Activated naive CD4-positive, alpha-beta T cell treated with anti-CD3 and anti-CD28 coated beads, Interleukin-2, amount 50 U/mL, for 24 hours (primary cell): Measurements from ENCODE around the gene SEMA6C.
"Not testable (repeated sequence)": the region's sequence is repeated elsewhere in the genome, so short reads cannot be mapped to it uniquely, and the experiment has no call there.

Source experiments
- H3K27ac Mint-ChIP-seq: one replicate; pipeline ENCODE4 v1.8.0; 2021; ENCODE audit warnings: mild to moderate bottlenecking, mixed read lengths
- H3K27me3 Mint-ChIP-seq: one replicate; pipeline ENCODE4 v1.8.0; 2021; ENCODE audit warnings: mixed read lengths
- H3K36me3 Mint-ChIP-seq: one replicate; pipeline ENCODE4 v1.8.0; 2021; ENCODE audit warnings: mixed read lengths
- H3K4me1 Mint-ChIP-seq: one replicate; pipeline ENCODE4 v1.8.0; 2021; ENCODE audit warnings: mixed read lengths
- H3K4me3 Mint-ChIP-seq: one replicate; pipeline ENCODE4 v1.8.0; 2021; ENCODE audit warnings: mild to moderate bottlenecking, mixed read lengths
- H3K9me3 Mint-ChIP-seq: one replicate; pipeline ENCODE4 v1.8.0; 2021; ENCODE audit warnings: mixed read lengths

SEMA6C gene

DNA sequence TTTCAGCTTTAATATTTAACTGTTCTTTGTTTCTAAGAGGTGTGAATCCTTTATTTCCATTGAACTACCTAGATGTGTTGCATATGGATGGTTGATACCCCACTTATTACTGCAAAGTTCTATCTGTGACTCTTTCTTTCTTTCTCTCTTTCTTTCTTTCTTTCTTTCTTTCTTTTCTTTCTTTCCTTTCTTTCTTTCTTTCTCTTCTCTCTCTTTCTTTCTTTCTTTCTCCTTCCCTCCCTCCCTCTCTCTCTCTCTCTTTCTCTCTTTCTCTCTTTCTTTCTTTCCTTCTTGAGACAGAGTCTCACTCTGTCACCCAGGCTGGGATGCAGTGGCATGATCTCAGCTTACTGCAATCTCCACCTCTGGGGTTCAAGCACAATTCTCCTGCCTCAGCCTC, 41.8 kb downstream of the SEMA6C start:
- Mint-ChIP-seq H3K4me1 (no peaks in the 10 kb centered on the region), H3K27ac (no peak overlapping the region), H3K36me3 (peaks cover 7% of the 10 kb centered on the region), H3K9me3 (no peaks in the 10 kb centered on the region), H3K4me3 (no peak overlapping the region), H3K27me3 (no peaks in the 10 kb centered on the region)

DNA sequence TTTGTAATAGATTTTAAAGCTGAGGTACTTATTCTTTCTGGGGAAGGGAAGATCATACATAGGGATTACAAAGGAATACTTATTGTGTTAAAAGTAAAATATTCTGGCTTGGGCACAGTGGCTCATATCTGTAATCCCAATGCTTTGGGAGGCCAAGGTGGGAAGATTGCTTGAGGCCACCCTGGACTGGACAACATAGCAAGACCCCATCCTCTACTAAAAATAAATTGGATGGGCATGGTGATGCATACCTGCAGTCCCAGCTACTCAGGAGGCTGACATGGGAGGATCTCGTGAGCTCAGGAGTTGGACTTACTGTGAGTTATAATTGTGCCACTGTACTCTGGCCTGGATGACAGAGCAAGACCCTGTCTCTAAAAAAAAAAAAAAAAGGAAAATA, 48.3 kb downstream of the SEMA6C start:
- H3K27ac Mint-ChIP-seq = no peak overlapping the region
- H3K4me1 Mint-ChIP-seq = no peaks in the 10 kb centered on the region
- H3K27me3 Mint-ChIP-seq = no peaks in the 10 kb centered on the region
- H3K9me3 Mint-ChIP-seq = no peaks in the 10 kb centered on the region
- H3K4me3 Mint-ChIP-seq = no peak overlapping the region
- peaks cover 2% of the 10 kb centered on the region for H3K36me3 Mint-ChIP-seq

DNA sequence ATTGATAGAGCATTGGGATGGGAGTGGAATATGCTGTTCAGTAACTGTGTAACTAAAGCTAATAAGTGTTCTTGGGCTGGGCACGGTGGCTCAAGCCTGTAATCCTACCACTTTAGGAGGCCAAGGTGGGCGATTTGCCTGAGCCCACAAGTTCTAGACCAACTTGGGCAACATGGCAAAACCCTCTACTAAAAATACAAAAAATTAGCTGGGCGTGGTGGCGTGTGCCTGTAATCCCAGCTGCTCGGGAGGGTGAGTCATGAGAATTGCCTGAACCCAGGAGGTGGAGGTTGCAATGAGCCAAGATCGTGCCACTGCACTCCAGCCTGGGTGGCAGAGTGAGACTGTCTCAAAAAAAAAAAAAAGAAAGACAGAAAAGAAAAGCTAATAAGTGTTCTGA, 49.0 kb downstream of the SEMA6C start:
- H3K27me3 Mint-ChIP-seq, H3K36me3 Mint-ChIP-seq, H3K27ac Mint-ChIP-seq, H3K4me3 Mint-ChIP-seq, H3K9me3 Mint-ChIP-seq, H3K4me1 Mint-ChIP-seq: not testable (repeated sequence)

DNA sequence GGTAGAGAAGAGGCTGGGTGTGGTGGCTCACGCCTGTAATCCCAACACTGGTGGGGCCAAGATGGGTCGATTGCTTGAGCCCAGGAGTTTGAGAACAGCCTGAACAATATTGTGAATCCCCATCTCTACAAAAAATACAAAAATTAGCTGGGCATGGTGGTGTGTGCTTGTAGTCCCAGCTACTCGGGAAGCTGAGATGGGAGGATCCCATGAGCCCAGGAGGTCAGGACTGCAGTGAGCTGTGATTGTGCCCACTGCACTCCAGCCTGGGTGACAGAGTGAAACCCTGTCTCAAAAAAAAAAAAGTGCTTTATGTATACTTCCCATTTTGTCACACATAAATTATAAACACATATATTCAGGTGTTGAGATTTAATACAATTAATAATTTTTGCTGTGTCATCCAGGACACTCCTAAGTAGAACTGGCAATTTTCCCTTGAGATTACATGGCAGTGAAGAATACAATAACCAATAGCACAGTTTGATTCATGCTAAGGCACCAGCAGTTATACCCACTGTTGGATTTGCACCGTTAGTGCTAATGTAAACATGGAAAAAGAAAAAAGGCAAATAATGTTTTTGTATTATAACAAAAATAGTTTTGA, 60.4 kb downstream of the SEMA6C start:
- Mint-ChIP-seq H3K27ac (no peak overlapping the region), H3K4me1 (no peaks in the 10 kb centered on the region), H3K9me3 (no peaks in the 10 kb centered on the region), H3K4me3 (no peak overlapping the region), H3K36me3 (peaks cover 6% of the 10 kb centered on the region), H3K27me3 (no peaks in the 10 kb centered on the region)
